ENCODE results near the gene LRSAM1.

Gene LRSAM1

DNA sequence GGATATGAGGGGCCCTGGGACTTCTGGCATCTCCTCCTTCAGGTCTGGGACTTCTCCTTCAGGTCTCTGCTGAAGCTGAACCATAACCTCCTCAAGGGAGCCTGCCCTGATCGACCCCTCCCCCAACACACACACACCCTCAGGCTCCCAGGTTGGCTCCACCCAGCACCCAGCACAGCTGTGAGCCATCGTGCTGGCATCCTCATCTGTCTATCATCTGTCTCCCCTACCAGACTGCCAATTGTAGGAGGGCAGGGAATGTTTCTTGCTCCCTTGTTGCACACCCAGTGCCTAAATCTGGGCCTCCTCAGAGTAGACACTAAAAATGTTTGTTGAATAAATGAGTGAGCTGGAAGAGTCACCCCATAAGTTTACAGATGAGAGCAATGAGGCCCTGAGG is 71.4 kb downstream of the LRSAM1 start:
- intact Hi-C loops (cut with DNase I), result no loop called here
- no peak for DNase-seq

DNA sequence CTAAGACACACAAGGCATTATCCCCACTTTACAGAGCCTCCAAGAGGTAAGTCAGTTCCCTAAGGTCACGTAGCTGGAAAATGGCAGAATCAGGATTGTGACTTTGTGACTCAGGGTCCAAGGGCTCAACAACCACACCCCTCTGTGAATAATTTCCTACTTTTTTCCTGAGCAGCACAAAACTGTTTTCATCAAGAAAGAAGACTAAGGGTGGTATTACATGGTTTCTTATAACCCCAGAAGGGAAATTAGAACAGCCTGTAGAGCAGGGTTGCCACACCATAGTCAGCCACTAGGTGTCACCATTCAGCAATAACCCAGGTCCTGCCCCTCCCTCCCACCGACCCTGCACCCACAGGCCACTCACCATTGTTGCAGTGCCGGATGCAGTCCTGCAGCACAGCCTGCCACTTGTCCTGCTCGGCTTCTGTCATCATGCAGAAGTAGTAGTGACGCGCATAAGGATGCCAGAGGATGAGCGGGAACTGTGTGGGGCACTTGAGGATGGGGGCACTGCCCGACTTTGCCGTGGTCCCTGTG is 72.1 kb downstream of the LRSAM1 start:
- DNase-seq, result no peak
- intact Hi-C loops (cut with DNase I), result no loop called here

DNA sequence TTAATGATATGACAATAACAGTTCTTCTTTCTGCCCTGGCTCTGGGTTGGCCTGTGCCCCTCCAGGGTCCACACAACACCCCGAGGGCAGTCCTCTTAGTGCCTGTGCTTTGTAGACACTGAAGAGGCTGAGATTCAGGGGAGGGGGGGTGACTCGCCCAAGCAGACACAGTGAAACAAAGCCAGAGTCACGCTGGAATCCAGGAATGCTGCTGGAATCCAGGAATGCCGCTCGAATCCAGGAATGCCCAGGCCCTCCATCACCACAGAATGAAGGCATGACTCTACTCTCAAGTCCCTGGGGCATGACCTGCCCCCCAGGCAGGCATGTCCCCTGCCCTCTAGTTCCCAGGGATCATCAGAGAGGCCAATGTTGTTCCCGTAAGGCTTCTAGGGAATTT is 73.1 kb downstream of the LRSAM1 start:
- no peak for DNase-seq
- intact Hi-C loops (cut with DNase I), result no loop called here

DNA sequence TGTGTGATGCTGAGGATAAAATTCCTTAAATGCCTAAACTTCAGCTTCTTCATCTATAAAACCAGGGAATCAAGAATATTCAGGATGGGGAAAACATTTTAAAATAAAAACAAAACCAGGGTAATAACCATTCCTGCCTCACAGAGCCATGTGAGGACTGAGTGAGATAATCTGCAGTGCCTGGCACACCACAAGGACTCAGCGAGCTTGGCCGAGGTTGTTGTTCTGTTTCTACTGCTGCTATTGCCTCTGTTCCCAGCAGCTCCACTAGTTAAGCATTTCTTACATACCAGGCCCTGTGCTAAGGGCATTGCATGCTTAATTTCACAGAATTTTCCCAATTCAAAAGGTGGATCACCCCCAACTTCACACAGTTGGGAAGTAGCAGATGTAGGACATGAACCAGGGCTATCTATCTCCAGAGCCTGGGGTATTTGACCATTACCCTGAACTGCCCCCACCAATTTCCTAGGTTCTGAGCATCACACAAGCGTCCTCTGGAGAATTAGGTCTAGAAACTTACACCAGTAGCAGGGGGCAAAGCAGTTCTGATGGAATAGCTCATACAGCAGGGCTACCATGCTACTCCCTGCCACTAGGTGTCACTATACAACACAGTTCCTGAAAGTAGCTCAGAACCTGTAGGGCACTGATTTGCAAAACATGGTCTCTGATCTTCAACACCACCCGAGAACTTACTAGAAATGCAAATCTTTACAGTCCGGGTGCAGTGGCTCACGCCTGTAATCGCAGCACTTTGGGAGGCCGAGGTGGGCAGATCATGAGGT is 74.3 kb downstream of the LRSAM1 start:
- DNase-seq, result no peak
- intact Hi-C loops (cut with DNase I), result no loop called here

GRCh38 chr9:127526655-127527559 is 75.6 kb downstream of the LRSAM1 start:
- intact Hi-C loops (cut with DNase I), result no loop called here
- DNase-seq, result no peak

GRCh38 chr9:127527560-127528268 is 76.4 kb downstream of the LRSAM1 start:
- intact Hi-C loops (cut with DNase I), result no loop called here
- DNase-seq, result no peak

GRCh38 chr9:127528422-127529251 is 77.3 kb downstream of the LRSAM1 start:
- peak in 6 of 42 donors; percentile 11 to 48 (median 26) for DNase-seq
- intact Hi-C loops (cut with DNase I), result no loop called here

DNA sequence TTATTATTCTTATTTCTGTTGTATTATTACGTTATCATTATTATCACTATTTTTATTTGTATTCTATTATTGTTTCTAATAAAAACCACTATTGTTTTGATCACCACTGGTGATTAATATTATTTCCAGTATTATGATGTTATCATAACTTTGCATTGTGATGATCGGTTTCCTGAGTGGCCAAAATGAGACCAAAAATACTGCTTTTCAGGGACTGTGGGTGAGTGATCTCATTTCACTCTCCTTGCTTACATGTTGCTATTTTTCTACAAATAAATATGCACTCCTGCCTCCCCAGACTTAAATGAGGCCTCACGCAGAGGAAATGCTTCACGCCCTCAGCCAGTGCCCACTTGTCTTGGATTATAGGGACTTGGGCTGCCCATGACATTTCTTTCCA is 78.4 kb downstream of the LRSAM1 start:
- intact Hi-C loops (cut with DNase I), result no loop called here
- DNase-seq, result no peak

- intact Hi-C loops (cut with DNase I), result no loop called here
Measured at GRCh38 chr9:127530206-127530941, 79.1 kb downstream of the LRSAM1 start.

DNA sequence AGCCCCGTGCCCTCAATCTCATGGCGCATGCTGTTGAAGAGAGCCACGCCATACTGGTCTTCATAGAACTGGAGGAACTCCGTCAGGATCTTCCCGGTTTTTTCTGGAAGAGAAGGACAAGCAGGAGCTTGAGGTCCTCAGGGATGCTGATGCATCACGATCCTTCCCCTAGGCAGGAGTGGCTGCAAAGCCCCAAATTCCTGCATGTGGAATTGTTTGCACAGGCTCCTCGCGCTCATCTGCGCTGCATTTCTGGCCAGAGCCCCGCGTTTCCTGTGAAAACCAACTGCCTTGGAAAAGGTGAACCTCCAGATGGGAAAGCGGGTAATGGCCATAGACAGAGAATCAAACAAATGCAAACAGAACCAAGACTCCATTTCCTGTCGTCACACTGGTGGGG is 80.4 kb downstream of the LRSAM1 start:
- intact Hi-C loops (cut with DNase I), result no loop called here
- no peak for DNase-seq

More at GRCh38 chr9:127530206-127530941, 79.1 kb downstream of the LRSAM1 start:
- DNase-seq, result no peak

- no peak for DNase-seq
- intact Hi-C loops (cut with DNase I), result no loop called here
Measured at GRCh38 chr9:127534250-127534906, 83.1 kb downstream of the LRSAM1 start.

DNA sequence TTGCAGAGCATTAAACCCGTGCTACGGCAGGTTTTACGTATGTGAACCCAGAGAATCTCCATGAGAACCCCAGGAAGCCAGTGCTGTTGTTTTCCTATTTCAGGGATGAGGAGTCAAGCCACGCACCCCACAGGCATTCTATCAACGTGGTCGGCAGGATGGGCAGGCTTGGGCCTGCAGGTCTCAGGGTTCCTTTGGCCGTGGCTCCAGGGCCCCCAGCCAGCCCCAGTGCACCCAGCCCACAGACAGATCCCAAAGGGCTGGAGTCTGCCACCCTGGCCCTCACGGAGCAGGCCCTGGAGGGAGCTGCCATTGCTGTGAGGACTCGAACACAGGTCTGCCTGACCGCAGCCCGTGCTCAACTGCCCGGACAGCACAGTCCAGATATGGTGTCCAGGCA is 83.6 kb downstream of the LRSAM1 start:
- no peak for DNase-seq
- intact Hi-C loops (cut with DNase I), result no loop called here

DNA sequence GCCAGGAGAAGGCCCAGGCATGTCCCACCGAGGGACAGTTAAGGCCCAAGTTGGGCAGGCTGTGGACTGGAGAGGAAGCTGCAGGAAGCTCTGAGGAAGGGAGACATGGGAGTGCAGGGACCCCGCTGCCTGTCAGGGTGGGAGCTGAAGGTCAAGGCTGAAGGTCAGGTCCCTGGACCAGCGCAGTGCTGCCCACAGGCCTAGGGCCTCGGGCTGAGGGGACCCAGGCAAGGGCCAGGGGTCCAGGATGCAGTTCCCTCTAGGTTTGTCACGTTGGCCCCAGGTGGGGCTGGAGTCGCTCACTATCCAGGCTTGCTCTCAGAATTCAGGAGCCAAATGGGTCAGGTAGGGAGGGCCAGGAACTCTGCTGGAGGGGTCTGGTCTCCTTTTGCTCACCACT is 84.1 kb downstream of the LRSAM1 start:
- DNase-seq, result no peak
- intact Hi-C loops (cut with DNase I), result no loop called here

GRCh38 chr9:127535834-127536233 is 84.5 kb downstream of the LRSAM1 start:
- DNase-seq, result no peak

DNA sequence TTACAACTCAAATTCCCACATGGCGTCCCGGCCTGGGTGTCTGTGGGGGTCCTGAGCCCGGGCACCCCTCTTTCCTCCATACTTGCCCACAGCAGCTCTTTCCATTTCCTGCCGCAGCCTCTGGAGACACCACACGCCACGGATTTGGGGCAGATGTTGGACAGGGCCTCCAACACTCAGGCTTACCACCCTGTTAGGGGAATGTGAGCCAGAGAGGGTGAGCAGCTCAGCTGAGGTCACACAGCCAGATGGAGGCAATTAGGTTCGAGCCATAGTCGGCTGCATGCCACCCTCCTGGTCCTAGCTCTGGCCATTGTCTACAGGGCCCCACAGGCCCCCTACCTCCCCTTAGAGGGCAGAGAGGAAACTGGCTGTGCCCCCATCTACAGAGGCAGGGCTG is 85.2 kb downstream of the LRSAM1 start:
- intact Hi-C loops (cut with DNase I), result no loop called here
- no peak for DNase-seq

More at GRCh38 chr9:127535834-127536233, 84.5 kb downstream of the LRSAM1 start:
- intact Hi-C loops (cut with DNase I), result no loop called here

GRCh38 chr9:127537014-127537413 is 85.7 kb downstream of the LRSAM1 start:
- DNase-seq, result no peak
- intact Hi-C loops (cut with DNase I), result no loop called here

DNA sequence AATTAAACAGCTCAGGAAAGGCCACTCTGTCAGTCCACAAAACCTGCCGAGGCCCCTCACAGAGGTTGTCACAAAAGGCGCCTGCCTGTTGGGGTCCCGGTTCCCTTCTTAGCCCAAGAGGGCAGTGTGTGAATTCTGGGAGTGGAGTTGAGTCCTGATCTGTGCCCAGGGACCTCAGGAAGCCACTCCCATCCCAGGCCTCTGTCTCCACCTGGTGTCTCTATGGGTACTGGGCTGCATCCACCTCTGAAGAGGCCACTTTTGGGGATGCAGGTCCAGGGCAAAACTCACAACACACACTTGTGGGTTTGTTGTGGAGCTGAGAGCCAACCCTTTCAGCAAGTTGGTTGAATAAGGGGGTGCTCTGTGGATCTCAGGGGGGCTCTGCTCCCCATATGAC is 86.5 kb downstream of the LRSAM1 start:
- DNase-seq, result no peak
- intact Hi-C loops (cut with DNase I), result no loop called here
